NCI-H446 treated with DMSO at 0.1 percent for 48 hours (cell line): ENCODE data around the gene HBB.
"Not testable (repeated sequence)": the region's sequence is repeated elsewhere in the genome, so short reads cannot be mapped to it uniquely, and the experiment has no call there.

Source experiments
- DNase-seq: peaks from one replicate; lab custom pipeline; 2025; lab: John Stamatoyannopoulos, UW

The HBB gene

DNA sequence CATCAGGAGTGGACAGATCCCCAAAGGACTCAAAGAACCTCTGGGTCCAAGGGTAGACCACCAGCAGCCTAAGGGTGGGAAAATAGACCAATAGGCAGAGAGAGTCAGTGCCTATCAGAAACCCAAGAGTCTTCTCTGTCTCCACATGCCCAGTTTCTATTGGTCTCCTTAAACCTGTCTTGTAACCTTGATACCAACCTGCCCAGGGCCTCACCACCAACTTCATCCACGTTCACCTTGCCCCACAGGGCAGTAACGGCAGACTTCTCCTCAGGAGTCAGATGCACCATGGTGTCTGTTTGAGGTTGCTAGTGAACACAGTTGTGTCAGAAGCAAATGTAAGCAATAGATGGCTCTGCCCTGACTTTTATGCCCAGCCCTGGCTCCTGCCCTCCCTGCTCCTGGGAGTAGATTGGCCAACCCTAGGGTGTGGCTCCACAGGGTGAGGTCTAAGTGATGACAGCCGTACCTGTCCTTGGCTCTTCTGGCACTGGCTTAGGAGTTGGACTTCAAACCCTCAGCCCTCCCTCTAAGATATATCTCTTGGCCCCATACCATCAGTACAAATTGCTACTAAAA lies at the start of gene HBB:
TSS of gene HBB (minus strand) at position 340 of the 579 bp plus-strand sequence. CDS start at position 290, 50 bp downstream.
- peak; percentile 66 for DNase-seq

GRCh38 chr11:5275369-5276110 lies 48.7 kb upstream of the HBB start:
- no peak for DNase-seq

GRCh38 chr11:5274395-5274794 lies 47.5 kb upstream of the HBB start:
- DNase-seq = no peak

GRCh38 chr11:5272395-5273017 lies 45.6 kb upstream of the HBB start:
- no peak for DNase-seq

DNA sequence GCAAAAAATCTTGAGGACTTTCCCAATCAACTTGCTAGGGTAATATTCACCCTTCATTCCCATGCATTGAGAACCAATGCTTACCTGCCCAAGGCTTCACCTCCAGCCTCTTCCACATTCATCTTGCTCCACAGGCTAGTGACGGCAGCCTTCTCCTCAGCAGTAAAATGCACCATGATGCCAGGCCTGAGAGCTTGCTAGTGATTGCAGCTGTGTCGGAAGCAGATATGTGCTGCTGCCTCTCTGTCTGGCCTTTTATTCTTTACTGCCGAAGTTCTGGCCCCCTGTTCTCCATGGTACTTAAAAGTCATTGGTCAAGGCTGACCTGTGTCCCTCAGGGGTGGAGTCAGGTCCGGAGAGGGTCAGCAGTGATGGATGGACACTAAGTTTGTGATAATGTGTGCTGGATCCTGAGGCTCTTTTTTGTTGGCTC lies 42.9 kb upstream of the HBB start, which contains the start of gene HBE1:
TSS of gene HBE1 (minus strand) at position 231 of the 433 bp plus-strand sequence. CDS start at position 176, 55 bp downstream.
- DNase-seq = no peak

- DNase-seq = no peak
Measured at GRCh38 chr11:5267033-5267563, 40.2 kb upstream of the HBB start.

- DNase-seq = no peak
Measured at GRCh38 chr11:5266609-5267008, 39.7 kb upstream of the HBB start.

DNA sequence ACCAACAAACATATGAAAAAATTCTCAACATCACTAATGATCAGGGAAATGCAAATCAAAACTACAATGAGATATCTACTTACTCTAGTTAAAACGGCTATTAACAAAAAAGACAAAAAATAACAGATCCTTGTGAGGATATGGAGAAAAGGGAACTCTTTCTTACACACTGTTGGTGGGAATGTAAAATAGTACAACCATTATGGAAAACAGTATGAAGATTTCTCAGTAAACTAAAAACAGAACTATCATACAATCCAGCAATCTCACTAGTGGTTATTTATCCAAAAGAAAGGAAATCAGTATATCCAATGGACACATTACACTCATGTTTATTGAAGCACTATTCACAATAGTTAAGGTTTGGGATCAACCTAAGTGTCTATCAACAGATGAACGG lies 39.0 kb upstream of the HBB start:
- DNase-seq = no peak

GRCh38 chr11:5258543-5259262 lies 31.8 kb upstream of the HBB start:
- DNase-seq = no peak

DNA sequence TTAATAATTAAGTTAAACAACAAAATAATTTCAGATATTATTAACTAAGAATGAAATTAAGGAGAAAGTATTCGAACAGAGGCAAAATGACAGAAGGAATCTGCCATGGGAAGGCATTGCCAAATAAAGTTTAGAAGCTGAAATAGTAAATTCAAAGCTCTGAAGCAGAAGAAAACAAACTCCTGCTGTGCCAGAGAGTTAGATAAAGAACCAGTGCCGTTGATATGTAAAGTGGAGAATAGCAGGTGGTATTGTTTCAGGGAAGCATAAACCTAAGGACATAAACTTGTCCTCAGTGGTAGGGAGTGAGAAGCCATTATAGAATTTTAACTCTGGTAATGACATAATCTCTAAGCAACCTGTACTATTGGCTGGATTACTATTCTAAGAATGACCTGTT lies 30.4 kb upstream of the HBB start:
- no peak for DNase-seq

- not testable (repeated sequence) for DNase-seq
Measured at GRCh38 chr11:5254646-5255413, 28.0 kb upstream of the HBB start, which contains the start of gene HBG2. HBG2 (minus strand) TSS chr11:5254781; CDS start chr11:5254728, 53 bp downstream.

- not testable (repeated sequence) for DNase-seq
Measured at GRCh38 chr11:5254023-5254422, 27.2 kb upstream of the HBB start.

DNA sequence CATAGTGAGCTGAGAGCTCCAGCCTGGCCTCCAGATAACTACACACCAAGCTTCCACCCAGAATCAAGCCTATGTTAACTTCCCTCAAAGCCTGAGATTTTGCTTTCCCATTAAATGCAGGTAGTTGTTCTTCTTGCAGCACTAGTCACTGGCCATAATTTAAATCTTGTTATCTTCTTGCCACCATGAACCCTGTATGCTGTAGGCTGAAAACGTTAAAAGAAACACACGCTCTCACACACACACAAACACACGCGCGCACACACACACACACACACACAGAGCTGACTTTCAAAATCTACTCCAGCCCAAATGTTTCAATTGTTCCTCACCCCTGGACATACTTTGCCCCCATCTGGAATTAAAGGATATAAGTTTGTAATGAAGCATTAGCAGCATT lies 26.6 kb upstream of the HBB start:
- not testable (repeated sequence) for DNase-seq

GRCh38 chr11:5252919-5253265 lies 26.0 kb upstream of the HBB start:
- no peak for DNase-seq

DNA sequence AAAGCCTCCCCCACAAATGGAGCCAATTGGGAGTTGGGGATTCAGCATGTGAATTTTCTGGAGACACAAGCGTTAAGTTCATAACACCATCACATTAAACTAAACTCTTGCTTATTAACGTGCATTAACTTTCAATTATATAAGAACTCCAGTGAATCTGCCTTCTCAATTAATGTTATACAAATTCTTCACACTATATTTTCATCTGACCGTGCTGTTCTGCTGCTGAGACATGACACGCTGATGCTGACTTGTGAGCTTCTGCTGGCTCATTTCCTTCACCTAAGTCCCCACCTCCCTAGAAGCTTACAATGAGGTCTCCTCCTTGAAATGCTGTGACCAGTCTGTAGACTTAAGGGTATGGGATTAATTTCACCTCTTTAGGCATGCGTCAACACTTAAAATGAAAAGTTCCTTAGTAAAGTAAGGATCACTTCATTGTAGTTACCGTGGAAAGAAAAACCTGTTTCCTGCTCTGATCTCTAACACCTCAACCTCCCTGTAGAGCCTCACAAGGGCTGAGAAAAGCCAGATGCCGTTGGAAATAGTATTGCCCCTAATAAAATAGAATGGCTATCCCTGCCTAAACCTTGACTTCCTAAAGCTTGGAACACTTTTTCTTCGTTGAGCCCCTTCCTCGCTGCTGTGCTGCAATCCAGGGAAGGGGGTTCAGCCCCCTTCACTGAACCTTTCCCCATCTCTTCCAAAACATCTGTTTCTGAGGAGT lies 25.5 kb upstream of the HBB start:
- no peak for DNase-seq

DNA sequence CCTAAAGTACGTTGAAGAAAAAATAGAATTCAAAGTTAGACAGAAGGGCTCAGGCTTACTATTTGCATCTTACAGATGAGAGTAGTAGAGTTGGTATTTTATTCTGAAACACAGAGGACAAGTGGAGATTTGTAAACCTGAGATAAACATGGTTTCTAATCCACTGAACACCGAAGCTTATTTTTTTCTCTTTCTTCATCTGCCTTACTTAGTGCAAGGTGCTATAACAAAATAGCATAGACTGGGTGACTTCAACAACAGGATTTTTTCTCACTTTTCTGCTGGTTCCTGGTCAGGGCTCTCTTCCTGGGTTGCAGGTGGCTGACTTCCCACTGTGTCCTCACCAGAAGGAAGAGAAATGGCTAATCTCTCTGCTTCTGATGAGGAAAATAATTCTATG lies 24.9 kb upstream of the HBB start:
- no peak for DNase-seq

GRCh38 chr11:5250543-5251204 lies 23.8 kb upstream of the HBB start:
- DNase-seq = no peak

DNA sequence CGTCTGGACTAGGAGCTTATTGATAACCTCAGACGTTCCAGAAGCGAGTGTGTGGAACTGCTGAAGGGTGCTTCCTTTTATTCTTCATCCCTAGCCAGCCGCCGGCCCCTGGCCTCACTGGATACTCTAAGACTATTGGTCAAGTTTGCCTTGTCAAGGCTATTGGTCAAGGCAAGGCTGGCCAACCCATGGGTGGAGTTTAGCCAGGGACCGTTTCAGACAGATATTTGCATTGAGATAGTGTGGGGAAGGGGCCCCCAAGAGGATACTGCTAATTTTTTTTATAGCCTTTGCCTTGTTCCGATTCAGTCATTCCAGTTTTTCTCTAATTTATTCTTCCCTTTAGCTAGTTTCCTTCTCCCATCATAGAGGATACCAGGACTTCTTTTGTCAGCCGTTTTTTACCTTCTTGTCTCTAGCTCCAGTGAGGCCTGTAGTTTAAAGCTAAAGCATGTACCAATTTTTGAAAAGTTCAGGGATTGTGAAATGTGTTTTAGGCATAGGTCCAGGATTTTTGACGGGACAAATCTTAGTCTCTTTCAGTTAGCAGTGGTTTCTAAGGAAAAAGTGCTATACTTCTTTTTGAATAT lies 23.0 kb upstream of the HBB start, which contains the start of gene HBG1:
TSS of gene HBG1 (minus strand) at position 51 of the 590 bp plus-strand sequence. CDS start 53 bp downstream, outside the sequence.
- DNase-seq = not testable (repeated sequence)

DNA sequence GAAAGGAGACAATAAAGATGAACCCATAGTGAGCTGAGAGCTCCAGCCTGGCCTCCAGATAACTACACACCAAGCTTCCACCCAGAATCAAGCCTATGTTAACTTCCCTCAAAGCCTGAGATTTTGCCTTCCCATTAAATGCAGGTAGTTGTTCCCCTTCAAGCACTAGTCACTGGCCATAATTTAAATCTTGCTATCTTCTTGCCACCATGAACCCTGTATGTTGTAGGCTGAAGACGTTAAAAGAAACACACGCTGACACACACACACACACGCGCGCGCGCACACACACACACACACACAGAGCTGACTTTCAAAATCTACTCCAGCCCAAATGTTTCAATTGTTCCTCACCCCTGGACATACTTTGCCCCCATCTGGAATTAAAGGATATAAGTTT lies 21.6 kb upstream of the HBB start:
- DNase-seq = not testable (repeated sequence)
